ENCODE data around the gene ZNF438. TPM values are rescaled to one million over a fixed set of nuclear protein-coding genes. Genes with fewer than 3 reads are reported as not detected.

The ZNF438 gene
- total RNA-seq, 1 experiment from 2014 or later = 5.2 TPM

DNA sequence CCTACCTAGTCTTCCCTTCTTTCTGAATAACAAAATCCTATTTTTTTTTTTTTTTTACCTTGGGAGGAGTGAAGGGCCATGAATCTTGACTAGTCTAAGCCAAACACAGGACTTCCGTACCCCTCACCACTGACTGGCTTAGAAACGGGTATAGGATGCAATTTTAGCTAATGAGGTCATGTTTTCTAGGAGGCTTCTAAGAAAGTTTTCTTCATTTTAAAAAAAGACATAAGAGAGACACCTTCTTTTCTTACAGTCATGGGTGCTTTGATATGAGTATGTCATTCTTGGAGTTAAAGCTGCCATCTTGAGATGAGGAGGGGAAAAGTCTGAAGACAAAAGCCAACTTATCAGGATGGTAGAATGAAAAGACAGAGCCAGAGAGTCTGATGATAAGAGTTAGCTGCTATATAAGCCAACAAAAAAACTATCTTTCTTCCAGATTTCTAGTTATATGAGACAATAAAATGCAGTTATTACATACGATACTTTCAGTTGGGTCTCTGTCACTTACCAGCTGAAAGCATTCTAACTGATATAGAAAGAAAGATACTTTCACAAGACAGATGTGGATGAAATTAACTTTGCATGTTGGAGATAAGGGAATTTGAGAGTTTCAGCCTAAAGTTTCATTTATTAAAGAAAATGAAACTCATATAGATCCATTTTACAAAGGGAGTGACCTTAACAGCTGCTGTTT, 34.0 kb downstream of the ZNF438 start:
- peaks cover 9% of the 10 kb centered on the region for H3K4me1 ChIP-seq (replicated peaks)
- no peaks in the 10 kb centered on the region for H3K9me3 ChIP-seq (replicated peaks)

DNA sequence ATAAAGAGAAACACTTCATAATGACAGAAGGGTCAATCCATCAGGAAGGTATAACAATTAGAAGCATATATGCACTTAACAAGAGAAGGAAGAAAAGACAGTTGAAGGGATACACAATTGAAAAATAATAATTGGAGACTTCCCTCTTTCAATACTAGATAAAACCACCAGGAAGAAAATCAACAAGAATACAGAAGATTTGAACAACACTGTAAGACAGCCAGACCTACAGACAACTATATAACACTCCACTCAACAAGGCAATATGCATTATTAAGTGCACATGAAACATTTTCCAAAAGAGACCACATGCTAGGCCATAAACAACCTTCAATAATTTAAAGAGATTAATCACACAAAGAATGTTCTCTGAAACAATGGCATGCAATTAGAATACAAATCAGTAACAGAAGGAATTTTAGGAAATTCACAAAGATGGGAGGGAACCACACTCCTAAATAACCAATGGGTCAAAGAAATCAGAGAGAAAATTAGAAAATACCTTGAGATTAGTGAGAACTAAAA, 35.1 kb downstream of the ZNF438 start:
- Histone ChIP-seq H3K4me1 (replicated peaks) (peaks cover 9% of the 10 kb centered on the region), H3K36me3 (no peaks in the 10 kb centered on the region), H3K4me3 (no peak overlapping the region), H3K9me3 (replicated peaks) (no peaks in the 10 kb centered on the region), H3K27ac (no peak overlapping the region), H3K27me3 (replicated peaks) (no peaks in the 10 kb centered on the region)
- DNase-seq (ENCODE audit: low read depth in 1 of 2, low spot score in 2 of 2) = no peak

More for the DNA sequence above, 34.0 kb downstream of the ZNF438 start:
- Histone ChIP-seq H3K4me3 (no peak overlapping the region), H3K36me3 (no peaks in the 10 kb centered on the region), H3K27ac (no peak overlapping the region), H3K27me3 (replicated peaks) (no peaks in the 10 kb centered on the region)
- DNase-seq (ENCODE audit: low read depth in 1 of 2, low spot score in 2 of 2) = no peak

DNA sequence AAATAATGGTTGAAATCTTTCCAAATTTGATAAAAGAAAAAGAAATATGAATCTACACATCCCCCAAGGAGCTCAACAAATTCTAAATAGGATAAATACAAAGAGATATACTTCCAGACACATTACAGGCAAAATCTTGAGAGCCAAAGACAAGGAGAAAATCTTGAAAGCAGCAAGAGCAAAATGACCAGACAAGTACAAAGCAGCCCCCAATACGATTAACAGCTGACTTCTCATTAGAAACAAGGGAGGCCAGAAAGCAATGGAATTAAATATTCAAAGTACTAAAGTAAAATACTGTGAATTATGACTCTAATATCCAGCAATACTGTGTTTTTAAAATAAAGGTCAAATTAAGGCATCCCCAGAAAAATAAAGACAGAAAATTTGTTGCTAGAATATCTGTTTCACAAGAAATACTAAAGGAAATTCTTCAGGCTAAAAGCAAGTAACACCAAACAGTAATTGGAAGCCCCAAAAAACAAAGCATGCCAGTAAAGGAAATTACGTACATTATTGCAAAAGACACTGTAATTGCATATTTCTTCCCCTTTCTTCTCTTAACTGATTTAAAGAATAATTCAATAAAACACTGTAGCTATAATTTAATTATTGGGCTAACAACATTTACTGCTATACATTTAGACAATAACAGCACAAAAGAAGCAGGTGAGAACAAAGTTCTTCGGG, 36.4 kb downstream of the ZNF438 start:
- H3K4me1 ChIP-seq (replicated peaks) = peaks cover 9% of the 10 kb centered on the region
- no peaks in the 10 kb centered on the region for H3K9me3 ChIP-seq (replicated peaks)
- H3K27ac ChIP-seq = no peak overlapping the region
- no peak for DNase-seq (ENCODE audit: low read depth in 1 of 2, low spot score in 2 of 2)
- no peaks in the 10 kb centered on the region for H3K36me3 ChIP-seq
- H3K27me3 ChIP-seq (replicated peaks) = no peaks in the 10 kb centered on the region
- H3K4me3 ChIP-seq = no peak overlapping the region

DNA sequence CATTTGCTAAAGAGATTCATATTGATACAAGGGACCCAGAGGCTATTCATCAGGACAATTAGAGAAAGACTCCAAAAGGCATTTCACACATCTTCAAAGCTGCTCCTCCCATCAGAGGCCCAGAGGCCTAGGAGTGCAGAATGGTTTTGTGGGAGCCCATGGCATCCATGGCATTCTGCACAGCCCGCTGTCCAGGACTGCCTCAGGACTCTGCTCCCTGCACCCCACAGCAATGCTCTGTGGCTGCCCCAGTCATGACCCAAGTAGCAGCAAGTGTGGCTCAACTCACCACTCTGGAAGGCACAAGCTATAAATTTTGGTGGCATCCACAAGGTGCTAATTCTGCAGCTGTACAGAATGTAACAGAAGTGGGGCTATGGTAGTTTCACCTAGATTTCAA, 38.5 kb downstream of the ZNF438 start:
- H3K9me3 ChIP-seq (replicated peaks) = no peaks in the 10 kb centered on the region
- H3K4me1 ChIP-seq (replicated peaks) = no peaks in the 10 kb centered on the region; the same call in 1 of the 2 replicates
- H3K36me3 ChIP-seq = no peaks in the 10 kb centered on the region
- no peak overlapping the region for H3K27ac ChIP-seq
- H3K4me3 ChIP-seq = no peak overlapping the region
- H3K27me3 ChIP-seq (replicated peaks) = no peaks in the 10 kb centered on the region
- DNase-seq (ENCODE audit: low read depth in 1 of 2, low spot score in 2 of 2) = no peak

DNA sequence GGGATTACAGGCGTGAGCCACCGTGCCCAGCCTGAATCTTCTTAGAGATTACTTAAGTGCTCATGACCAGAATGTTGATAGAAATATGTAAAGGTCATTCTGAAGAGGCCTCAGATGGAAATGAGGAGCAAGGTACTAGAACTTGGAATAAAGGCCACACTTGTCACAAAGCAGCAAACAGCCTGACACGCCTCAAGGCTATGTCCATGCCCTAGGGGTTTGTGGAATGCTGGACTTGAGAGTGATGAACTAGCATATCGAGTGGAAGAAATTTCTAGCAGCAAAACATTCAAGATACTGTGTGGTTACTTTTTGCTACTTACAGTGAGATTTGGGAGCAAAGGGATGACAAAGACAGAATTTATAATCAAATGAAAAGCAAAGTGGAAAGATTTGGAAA, 39.0 kb downstream of the ZNF438 start:
- no peak for DNase-seq (ENCODE audit: low read depth in 1 of 2, low spot score in 2 of 2)
- no peak overlapping the region for H3K27ac ChIP-seq
- no peaks in the 10 kb centered on the region for H3K36me3 ChIP-seq

DNA sequence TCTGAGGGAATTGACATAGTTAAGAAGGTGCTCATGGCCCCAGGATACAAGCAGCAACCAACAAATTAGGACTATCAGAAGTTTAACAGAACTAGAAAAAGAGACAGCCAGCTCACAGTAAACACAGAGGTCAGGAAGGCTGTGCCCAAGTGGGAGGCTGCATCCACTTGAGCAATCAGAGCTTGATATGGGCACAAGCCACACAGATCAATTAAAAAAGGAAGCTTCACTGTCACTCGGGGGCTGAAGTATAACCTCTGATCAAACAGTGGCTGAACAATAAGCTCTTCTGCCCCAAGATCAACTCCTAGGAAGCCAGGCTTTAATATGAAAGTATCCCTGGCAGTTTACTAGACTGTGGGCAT, 40.0 kb downstream of the ZNF438 start:
- Histone ChIP-seq H3K36me3 (no peaks in the 10 kb centered on the region), H3K27ac (no peak overlapping the region), H3K4me3 (no peak overlapping the region), H3K4me1 (replicated peaks) (peaks cover 3% of the 10 kb centered on the region), H3K9me3 (replicated peaks) (no peaks in the 10 kb centered on the region), H3K27me3 (replicated peaks) (no peaks in the 10 kb centered on the region)
- no peak for DNase-seq (ENCODE audit: low read depth in 1 of 2, low spot score in 2 of 2)

More for the DNA sequence above, 39.0 kb downstream of the ZNF438 start:
- H3K4me3 ChIP-seq = no peak overlapping the region
- no peaks in the 10 kb centered on the region for H3K27me3 ChIP-seq (replicated peaks)
- H3K4me1 ChIP-seq (replicated peaks) = no peaks in the 10 kb centered on the region; the same call in 1 of the 2 replicates
- no peaks in the 10 kb centered on the region for H3K9me3 ChIP-seq (replicated peaks)

DNA sequence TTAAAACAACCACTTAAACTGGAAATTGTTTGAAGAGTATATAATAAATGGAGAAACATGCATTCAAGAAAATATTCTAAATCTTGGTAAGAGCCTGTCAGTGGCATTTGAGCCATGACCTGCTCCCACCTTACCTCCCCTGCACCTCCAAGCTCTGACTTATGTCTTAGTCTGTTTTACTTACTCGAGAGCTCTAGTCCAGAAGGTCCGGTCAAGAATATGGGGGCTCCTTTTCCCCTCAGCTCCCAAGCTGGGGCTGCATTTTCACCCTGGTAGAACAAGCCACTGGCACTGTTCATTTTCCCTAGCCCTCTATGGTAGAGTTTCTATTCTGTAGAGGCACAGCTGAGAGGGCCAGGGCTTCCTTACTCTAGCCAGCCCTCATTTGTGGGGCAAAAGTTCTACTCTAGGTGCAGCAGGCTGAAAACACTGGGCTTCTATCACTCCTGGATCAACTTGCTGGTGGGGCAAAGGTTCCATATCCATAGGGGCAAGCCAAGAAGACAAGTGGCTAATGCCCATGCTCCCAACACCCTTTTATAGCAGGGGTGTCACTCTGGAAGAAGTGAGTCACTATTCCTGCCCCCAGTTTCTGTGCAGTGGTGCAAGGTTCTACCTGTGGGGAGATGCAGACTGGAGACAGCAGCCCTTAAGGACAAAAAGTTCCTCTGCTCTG, 40.6 kb downstream of the ZNF438 start:
- H3K4me3 ChIP-seq = no peak overlapping the region
- no peaks in the 10 kb centered on the region for H3K27me3 ChIP-seq (replicated peaks)
- H3K27ac ChIP-seq = no peak overlapping the region
- no peaks in the 10 kb centered on the region for H3K36me3 ChIP-seq
- no peaks in the 10 kb centered on the region for H3K9me3 ChIP-seq (replicated peaks)
- DNase-seq (ENCODE audit: low read depth in 1 of 2, low spot score in 2 of 2) = no peak
- peaks cover 9% of the 10 kb centered on the region for H3K4me1 ChIP-seq (replicated peaks)

DNA sequence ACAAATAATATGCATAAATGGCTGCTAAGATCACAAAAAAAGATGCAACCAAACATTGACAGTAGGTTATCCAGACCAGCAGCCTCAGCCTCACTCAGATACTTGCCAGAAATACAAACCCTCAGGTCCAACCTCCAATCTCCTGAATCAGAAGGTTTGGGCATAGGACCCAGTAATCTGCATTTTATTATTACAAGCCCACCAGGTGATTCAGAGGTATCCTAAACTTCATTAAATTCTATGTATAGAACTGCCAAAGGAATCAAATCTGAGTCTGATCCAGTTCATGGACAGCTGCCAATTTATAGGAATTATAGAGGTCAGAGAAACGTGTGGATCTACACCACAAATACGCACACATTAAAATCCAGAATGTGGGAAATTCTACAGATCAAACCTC, 41.3 kb downstream of the ZNF438 start:
- no peak for DNase-seq (ENCODE audit: low read depth in 1 of 2, low spot score in 2 of 2)
- Histone ChIP-seq H3K9me3 (replicated peaks) (no peaks in the 10 kb centered on the region), H3K36me3 (no peaks in the 10 kb centered on the region), H3K27me3 (replicated peaks) (no peaks in the 10 kb centered on the region), H3K4me1 (replicated peaks) (peaks cover 16% of the 10 kb centered on the region), H3K27ac (no peak overlapping the region), H3K4me3 (no peak overlapping the region)

DNA sequence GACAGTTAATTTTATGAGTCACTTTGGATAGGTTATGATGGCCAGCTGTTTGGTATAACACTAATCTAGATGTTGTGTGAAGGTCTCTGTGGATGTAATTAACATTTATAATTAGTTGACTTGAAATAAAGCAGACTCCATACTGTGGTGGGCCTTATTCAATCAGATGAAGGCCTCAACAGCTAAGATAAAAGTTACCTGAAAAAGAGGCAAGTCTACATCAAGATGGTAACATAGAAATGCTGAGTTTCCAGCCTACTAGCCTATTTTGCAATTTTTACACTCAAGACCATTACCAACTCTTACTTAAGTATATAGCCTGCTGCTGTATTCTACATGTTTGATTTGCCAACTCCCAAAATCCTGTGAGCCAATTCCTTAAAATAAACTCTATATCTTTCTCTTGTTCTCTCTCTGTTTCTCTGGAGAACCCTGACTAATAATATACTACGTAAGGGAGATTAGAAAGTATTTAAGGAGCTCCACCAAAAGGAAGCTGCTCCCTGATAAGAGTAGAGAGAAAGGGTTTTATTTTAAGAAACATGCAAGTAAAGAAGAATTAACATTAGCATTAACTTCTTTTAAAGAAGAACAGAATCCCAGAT, 42.7 kb downstream of the ZNF438 start:
- no peaks in the 10 kb centered on the region for H3K27me3 ChIP-seq (replicated peaks)
- no peak overlapping the region for H3K27ac ChIP-seq
- no peak for DNase-seq (ENCODE audit: low read depth in 1 of 2, low spot score in 2 of 2)
- H3K4me3 ChIP-seq = no peak overlapping the region
- H3K9me3 ChIP-seq (replicated peaks) = no peaks in the 10 kb centered on the region
- H3K36me3 ChIP-seq = no peaks in the 10 kb centered on the region
- H3K4me1 ChIP-seq (replicated peaks) = peaks cover 28% of the 10 kb centered on the region

DNA sequence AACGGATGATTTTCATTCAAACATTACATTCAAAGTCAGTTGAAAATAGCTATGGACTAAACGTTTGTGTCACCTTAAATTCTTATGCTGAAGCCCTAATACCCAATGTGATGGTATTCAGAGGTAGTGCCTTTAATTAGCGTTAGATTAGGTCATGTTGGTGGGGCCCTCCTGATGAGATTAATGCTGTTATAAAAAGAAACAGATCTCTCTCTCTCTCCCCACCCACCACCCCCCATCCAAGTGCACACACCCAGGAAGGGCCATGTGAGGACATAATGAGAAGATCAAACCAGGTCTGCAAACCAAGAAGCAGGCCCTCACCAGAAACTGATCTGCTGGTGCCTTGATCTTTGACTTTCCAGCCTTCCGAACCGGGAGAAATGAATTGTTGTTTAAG, 44.2 kb downstream of the ZNF438 start:
- Histone ChIP-seq H3K36me3 (no peaks in the 10 kb centered on the region), H3K27ac (no peak overlapping the region), H3K27me3 (replicated peaks) (no peaks in the 10 kb centered on the region), H3K4me3 (no peak overlapping the region), H3K4me1 (replicated peaks) (peaks cover 41% of the 10 kb centered on the region), H3K9me3 (replicated peaks) (no peaks in the 10 kb centered on the region)
- DNase-seq (ENCODE audit: low read depth in 1 of 2, low spot score in 2 of 2) = no peak

DNA sequence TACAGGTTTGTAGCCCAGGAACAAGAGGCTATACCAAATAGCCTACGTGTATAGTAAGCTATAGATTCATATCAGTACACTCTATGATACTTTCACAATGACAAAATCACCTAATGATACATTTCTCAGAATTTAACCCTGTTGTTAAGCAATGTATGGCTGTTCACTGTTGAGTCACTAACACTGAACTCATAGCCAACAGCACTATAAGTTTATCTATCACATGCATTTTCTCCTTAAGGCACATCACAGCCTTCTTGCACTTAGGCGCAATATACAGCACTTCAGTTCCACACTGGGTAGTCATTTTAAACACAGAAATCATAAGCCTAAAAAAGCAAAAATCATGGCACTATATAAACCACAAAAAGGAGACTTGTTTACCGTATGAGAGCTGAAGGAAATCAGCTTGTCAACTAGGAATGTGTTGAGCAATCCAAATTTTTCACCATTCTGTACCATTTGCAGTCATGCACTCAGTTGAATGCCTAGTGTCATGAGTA, 45.6 kb downstream of the ZNF438 start:
- peak overlapping the region; percentile 98 for H3K27ac ChIP-seq

DNA sequence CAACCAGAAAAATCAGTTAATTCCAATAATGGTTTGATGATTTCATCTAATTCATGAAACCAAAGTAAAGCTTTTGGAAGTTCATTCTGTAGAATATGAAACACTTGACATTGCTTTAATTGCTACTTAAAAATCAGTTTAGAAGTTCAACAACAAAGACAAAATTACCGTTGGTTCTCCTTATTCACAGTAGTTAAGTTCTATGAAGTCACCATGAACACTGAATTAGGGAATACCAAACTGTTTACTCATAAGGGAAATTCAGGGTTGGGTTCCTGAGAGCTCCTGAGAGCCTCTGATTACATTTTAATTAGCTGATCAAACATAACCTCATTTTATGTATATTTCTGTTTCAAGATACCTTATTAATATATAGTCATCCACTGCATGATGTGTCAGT, 46.2 kb downstream of the ZNF438 start:
- peak in 1 of 2 experiments; percentile 85 for DNase-seq (ENCODE audit: low read depth in 1 of 2, low spot score in 2 of 2)
- Histone ChIP-seq H3K27ac (peak overlapping the region; percentile 98), H3K36me3 (no peaks in the 10 kb centered on the region), H3K9me3 (replicated peaks) (no peaks in the 10 kb centered on the region), H3K27me3 (replicated peaks) (no peaks in the 10 kb centered on the region), H3K4me1 (replicated peaks) (peaks cover 41% of the 10 kb centered on the region), H3K4me3 (no peak overlapping the region)

More for the DNA sequence above, 45.6 kb downstream of the ZNF438 start:
- Histone ChIP-seq H3K9me3 (replicated peaks) (no peaks in the 10 kb centered on the region), H3K4me3 (no peak overlapping the region), H3K27me3 (replicated peaks) (no peaks in the 10 kb centered on the region), H3K4me1 (replicated peaks) (peaks cover 41% of the 10 kb centered on the region), H3K36me3 (no peaks in the 10 kb centered on the region)
- DNase-seq (ENCODE audit: low read depth in 1 of 2, low spot score in 2 of 2) = peak in 1 of 2 experiments; percentile 70

DNA sequence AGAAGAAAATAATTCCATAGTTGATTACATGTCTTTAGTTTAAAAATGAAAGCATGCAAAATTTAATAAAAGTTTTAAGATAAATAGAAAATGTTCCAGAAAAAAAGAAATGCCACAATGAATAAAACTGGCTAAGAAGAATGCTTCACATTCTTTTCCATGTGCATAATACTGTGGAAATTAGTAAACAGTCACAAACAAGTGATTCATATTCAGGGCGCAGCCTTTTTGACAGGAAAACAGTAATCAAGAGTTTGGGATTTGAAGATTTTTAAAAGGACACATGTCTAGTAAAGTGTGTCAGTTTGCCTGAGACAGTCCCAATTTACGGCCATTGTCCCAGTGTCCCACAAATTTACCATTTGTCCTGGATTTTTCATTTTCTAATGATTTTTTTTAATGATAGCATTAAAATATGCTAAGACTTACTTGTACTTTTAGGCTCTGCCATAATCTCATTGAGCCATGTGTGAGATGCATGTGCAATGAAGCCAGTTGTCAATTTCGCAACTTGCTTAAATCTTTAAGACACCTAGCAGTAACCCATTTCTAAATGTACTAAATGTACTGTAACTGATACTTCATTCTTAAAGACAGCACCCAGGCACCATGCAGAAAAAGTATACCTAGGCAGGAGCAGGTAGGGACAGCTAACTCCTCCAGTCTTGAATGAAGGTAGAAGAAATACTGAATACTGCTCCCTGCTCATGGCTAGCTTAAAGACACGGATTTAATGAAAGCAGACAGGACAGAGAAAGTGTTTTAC, 46.9 kb downstream of the ZNF438 start:
- Histone ChIP-seq H3K4me3 (0 out of 2 replicates have a peak overlapping the region, but pooled peaks have one; percentile 0), H3K36me3 (no peaks in the 10 kb centered on the region), H3K27me3 (replicated peaks) (no peaks in the 10 kb centered on the region), H3K4me1 (replicated peaks) (peaks cover 41% of the 10 kb centered on the region), H3K27ac (peak overlapping the region; percentile 98), H3K9me3 (replicated peaks) (no peaks in the 10 kb centered on the region)
- peak; percentile 51 to 86 for DNase-seq (ENCODE audit: low read depth in 1 of 2, low spot score in 2 of 2)
